HPDE6-E6E7 (cell line): ENCODE results near the gene DGKH.

Experiments
- DNase-seq: peaks from one replicate; pipeline ENCODE4 v3.0.0; 2011; ENCODE audit warnings: missing footprints; ENCODE audit errors: extremely low spot score

Gene DGKH

DNA sequence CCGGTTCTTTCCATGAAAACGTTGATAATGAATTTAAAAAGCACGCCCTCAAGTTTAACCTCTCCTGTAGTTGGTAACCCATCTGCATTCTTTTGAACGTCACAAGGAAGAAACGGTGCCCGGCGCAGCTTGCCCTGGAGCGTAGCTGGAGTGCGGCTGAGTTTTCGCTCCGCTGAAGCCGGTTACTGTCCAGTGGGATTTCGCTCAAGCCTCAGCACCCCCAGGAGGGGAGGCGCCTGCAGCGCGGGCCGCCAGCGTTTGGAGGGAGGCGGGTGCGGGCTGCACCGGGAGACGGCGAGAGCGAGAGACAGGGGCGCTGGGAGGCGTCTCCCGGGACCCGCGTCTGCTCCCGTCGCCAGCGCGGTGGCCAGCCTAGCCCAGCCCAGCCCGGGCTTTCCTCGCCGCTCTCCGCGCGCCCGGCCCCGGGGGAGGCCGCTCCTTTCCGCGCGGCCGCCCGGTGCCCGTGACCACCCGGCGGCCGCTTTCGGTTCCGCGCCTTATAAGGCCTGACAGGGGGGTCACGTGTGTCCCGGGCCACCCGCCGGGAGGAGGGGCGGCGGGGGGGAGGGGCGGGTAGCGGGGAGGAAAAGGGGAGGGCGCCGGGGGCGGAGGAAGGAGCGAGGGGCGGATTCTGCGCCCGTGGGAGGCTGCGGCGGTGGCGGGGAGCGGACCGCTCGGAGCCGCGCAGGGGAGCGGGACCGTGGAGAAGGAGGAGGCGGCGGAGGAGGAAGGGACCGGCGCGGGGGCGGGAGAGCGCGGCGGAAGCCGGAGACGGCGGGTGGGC, 8.3 kb upstream of the DGKH start:
- DNase-seq: peak; percentile 49

DNA sequence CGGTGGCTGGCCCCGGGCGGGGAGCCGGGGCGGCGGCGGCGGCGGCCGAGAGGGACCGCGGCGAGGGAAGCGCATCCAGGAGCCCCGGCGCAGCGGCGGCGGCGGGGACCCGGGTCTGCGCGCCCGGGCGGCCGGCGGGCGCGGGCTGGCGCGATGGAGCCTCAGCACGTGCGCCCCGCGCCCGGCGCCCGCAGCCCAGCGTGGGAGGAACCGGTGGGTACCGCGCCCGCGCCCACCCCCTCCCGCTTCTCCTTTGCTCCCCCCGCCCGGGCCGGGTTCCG, 7.8 kb upstream of the DGKH start:
- no peak for DNase-seq

DNA sequence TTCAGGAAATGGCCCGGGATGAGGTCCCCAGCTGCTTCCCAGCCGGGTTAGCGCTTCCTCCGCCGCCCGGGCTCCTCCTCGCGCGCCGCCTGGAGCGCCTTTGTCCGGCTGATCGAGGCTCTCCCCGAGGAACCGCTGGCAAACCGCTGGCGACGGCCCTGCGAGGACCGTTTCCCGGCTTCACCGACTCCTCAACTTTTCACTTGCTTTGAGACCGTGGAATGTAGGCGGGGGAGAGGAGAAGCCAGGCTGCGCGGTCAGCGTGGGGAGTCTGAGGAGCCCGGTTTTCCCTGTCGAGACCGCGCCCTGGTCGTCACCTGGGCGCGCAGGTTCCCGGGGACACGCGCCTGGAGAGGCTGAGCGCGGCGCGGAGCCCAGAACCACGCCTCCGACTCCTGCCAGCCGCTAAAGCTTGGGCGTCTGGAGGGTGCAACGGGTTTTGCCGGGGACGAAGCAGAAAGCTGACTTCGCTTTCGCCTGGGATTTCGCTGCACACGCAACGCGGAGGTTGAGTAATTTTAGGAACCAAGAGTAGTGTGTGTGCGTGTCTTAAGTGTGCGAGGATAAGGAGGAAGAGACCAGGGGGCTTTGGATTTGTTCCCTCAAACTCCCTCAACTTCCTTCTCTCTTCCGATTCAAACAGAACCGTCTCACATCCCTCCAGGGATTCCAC, 7.3 kb upstream of the DGKH start:
- no peak for DNase-seq

DNA sequence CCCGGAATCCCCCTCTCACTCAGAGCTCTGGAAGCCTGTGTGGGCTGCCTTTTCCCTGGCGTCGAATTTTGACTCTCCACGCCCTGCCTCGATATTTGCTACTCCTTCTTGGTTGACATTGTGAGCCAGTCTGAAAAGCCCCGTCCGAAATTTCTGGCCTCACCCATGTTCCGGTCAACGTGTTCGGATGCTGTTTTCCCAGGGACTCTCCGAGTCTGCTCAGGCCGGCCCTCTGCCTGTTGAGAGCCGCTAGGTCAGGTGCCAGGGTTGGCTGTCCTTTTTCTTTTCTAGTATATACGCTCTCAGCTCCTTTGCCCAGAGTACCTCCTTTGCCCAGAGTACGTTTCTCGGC, 6.8 kb upstream of the DGKH start:
- peak; percentile 9 for DNase-seq

DNA sequence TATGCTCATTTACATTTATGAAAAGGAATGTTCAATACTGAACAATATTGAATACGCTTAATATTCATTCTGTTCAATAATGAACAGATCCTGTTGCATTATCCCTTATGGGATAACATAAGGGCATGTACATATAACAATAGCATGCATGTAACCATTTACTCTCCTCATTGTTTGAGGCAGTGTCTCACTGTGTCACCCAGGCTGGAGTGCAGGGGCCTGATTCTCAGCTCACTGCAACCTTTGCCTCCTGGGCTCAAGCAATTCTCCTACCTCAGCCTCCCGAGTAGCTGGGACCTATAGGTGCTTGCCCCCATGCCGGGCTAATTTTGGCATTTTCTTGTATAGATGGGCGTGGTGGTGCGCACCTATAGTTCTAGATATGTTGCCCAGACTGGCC, 4.8 kb upstream of the DGKH start:
- no peak for DNase-seq

DNA sequence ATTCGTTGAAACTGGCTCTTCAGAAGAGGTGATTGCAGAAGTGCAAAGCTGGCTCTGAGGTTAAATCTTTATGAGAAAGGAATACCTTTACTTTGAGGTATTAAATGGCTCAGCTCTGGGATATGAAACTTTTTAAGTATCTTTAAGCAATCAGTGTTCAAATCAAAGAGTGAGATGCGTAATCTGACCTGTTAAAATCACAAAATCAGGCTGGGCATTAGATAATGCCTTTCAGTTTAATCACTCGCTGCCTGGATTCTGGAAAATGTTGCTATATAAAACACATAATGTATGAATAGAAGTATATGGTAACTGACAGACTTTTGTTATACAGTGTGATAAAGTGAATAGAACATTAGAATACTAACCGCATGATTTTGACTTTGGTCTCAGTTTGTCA, 2.0 kb upstream of the DGKH start:
- DNase-seq: no peak

DNA sequence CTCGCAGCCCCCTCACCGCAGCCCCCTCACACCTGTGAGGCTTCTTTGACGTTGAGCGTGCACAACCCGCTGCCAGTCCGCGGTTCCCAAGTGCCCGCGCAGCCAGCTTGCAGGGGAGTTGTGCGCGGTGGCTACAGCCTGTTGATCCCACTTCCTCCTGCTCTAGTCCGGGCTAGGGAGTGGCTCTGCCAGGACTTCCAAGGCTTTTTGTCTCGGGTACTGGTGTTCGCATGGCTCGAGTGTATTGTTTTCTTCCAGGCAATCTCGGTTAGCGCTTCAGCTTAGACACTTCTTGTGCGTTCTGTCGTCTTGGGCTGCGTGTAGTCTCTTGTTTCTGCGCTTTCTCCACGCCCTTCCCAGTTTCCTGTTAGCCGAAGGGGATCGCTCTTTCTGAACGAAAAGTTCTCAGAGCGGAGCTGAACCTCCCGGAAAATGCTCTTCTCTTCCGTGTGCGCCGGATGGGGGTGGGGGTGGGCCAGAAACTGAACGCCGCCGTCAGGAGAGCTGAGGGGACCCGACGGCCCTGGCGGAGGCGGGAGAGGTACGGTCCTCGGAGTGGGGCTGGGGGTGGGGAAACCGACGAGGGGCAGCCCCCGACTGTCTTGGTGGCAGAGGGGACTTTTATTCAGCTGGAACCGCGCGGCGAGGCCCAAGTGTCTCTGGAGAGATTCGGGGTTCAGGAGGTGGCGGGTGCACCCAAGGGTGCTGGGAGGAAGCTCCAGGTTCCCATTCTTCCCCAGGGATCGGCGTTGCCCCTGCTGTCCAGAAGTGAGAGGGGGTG, 697 bp upstream of the DGKH start:
- DNase-seq: peak; percentile 11

DNA sequence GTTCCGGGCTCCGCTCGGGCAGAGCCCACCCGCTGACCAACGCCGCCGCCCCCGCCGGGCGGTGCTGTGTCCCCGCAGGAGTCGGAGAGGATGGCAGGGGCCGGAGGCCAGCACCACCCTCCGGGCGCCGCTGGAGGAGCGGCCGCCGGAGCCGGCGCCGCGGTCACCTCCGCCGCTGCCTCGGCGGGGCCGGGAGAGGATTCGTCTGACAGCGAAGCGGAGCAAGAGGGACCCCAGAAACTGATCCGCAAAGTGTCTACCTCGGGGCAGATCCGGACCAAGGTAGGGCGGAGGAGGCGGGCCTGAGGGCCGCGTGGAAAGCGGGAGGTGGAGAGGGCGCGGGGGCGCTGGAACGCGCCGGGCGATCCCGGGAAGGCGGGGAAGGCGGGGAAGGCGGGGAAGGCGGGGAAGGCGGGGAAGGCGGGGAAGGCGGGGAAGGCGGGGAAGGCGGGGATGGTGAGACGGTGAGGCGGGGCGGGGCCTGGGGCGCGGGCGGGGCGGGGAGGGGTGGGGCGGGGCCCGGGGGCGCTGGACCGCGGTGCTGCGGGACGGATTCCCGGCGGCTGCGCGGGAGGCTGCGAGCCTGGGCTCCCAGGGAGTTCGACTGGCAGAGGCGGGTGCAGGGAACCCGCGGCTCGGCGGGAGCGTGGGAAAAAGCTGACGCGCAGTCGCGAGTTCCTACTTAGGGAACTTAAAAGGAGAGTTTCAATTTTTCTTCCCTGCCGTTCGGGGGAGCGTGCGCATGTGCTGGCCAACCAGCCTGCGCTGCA, 421 bp downstream of the DGKH start:
- DNase-seq: peak; percentile 21

DNA sequence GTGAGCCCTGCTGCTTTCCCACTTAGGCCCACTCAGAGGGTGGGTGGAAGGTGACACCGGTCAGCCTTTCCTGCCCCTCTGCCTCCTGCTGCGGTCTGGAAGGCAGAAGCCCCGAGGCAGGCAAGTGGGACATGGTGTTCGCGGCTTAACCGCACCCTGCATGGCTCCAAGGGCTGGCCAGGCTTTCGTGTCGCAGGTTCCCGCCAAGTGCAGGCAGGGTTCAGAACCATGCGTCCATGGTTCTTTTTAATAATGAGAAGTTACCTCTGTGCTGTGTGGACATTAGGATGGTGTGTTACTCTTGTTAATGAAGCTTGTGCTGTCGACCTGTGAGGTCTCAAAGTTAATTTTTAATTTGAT, 986 bp downstream of the DGKH start:
- no peak for DNase-seq

DNA sequence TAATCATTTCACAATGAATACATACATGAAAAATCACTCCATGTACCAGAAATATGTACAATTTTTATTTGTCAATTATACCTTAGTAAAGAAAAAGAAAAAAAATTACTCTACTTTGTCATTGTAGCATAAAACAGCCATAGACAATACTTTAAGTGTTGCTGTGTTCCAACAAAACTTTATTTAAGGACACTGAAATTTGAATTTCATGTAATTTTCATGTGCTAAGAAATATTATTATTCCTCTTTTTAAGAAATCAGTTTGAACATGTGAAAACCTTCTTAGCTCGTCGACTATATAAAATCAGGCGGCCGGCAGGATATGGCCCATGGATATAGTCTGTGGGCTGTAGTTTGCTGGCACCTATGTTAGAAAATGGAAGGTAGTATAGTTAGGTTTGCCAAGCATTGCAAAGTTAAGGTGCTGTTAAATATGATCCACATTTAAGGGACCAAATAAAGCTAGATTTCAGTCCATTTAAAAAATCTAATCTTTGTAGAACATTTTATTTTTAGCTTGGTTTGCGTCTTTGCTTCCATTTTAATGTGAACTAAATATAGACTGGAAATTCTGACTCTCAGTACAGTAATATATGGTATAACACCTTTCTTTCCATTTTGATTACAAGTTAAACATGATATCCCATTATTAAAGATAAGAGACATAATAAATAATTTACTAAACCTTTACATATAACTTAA, 6.5 kb downstream of the DGKH start:
- no peak for DNase-seq

DNA sequence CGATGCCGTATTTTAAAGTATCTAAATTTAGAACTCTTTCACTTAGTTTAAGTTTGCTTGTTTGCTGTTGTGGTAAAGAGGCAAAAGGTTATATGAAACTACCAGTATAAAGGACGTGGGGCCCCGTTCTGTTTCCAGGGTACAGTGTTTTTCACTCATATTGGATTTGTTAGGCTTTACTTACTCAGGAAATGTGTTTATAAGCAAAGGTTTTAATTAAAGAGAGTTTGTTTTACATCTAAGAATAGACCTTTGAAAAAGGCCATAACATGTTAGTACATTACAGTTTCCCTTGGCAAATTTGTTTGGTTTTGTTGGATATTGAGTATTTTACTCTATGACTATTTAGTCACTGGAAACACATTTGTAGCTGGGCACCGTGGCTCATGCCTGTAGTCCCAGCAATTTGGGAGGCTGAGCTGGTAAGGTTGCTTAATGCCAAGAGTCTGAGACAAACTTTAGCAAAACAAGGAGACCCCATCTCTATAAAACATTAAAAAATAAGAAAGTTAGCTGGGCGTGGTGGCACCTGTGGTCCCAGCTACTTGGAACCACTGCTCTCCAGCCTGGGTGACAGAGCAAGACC, 7.1 kb downstream of the DGKH start:
- no peak for DNase-seq

DNA sequence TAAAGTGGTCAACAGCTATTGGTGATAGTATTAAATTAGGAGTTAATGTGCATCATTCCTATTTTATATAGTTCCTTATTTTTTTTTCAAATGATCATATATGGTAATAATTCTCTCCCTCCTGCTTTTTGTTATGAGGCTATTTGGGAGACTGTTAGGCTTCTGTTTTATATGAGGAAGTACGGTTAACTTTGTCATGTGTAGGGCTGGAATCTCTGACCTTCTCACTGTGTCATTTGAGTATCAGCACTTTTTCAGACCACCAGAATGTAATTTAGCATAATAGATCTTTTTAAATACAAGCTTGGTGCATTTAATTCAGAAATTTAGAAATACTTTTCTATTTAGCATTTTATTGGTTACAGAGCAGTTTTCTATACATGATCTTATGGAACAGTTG, 7.7 kb downstream of the DGKH start:
- DNase-seq: no peak

DNA sequence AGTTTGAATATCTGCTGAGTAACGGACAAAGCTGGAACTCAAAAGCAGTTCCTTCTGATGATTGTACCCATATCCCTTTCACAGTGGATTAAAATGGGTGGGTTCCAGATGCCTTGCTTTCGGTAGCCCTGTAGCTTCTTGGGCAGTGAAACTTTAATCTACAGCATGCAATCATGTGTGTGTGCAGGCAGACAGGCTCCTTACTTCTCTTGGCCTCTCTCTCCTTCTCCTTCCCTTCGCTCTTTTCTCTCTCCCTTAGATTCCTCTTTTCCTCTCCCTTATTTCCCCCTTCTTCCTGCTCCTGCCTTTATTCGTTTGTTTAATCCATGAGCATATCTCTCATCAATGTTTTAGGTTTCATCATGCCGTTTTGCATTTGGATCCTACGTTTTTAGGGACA, 8.1 kb downstream of the DGKH start:
- no peak for DNase-seq

DNA sequence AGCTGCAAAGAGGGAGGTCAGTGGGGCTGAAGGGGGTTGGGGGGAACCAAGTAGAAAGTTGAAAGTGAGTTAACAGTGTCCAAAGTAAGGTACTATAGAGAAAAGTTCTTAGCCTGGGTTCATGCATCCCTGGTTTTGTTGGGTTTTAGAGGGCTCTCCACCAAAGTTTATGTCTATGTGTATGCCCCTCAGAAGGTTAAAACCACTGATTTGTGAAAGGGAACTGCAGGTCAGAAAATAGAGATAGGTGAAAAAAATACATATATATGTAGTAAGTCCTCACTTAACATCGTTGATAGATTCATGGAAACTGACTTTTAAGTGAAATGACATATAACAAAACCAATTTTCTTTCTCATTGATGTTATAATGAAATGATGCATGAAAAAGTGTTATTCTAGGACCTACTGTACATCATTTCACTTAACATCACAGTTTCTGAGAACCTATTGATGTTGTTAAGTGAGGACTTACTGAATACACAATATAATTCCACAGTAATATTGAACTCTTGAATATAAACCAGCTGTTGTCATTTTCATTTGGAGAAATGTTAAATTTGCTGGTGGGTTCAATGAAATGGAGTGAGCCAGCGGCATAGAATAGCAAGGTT, 9.6 kb downstream of the DGKH start:
- no peak for DNase-seq

DNA sequence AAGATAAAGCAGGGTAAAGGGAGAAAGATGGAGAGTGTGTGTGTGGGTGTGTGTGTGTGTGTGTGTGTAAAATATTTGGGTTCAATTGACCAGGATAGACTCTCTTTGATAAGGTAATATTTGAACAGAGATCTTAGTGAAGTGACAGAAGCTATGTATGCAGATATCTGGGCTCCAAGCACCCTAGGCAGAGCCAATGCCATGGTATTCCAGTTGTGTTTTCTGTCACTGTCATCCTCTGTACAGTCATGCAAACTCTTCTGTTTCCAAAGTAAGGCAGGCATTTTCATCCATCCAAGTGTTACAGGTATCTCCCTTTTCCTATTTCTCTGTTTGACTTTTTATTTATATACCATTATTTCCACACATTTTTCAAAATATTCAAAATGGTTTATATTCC, 13.5 kb downstream of the DGKH start:
- DNase-seq: no peak

DNA sequence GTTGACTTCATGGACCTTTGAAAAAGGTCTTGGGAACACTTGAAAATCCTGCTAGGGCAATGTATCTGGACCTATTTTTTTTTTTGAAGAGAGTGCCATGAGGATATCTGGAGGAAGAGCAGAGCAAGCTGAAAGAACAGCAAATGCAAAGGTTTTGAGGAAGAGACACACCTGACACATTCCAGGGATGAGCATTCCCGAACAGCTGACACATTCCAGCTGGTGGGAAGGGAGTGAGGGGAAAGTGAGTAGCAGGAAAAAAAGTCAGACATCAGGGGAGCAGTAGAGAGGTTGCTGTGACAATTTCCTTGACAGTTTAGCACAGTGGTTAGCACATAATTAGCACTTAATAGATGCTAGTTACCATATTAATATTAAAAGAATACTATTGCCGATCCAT, 14.7 kb downstream of the DGKH start:
- no peak for DNase-seq

DNA sequence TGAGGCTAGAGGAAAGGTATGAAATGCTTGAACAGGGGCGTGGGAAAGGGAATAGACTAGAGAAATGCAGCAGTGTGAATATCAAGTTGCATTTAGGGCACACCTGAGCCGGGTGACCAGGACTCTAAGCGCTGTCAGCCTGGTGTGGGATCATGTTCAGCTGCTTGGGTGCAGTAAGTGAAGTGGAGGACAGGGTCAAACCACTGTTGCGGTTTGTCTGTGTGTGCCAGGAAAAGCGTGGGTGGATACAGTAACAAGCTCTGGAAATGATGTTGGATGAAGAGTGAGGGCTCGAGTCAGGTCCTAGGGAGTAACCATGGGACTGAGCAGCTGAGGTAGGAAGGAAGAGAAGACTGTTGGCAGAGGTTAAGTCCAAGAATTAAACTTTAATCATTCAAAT, 15.8 kb downstream of the DGKH start:
- no peak for DNase-seq

DNA sequence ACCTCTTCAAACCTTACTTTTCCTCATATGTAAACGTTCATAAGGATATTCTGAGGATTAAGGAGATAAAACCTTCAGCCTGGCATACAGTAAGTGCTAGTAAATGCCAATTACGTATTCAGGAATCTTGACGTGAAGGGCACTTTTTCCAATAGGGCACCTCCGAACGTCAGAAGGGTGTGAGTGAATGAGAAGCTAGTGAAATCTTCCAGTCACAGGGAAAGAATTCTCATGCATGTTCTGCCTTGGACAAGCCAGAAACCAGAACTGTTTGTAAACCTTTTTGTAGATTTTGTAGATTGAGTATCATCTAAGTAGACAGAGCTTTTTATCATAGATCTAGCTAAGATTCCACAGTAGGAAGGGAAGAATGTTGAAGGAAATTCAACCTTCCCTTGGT, 16.5 kb downstream of the DGKH start:
- DNase-seq: no peak

DNA sequence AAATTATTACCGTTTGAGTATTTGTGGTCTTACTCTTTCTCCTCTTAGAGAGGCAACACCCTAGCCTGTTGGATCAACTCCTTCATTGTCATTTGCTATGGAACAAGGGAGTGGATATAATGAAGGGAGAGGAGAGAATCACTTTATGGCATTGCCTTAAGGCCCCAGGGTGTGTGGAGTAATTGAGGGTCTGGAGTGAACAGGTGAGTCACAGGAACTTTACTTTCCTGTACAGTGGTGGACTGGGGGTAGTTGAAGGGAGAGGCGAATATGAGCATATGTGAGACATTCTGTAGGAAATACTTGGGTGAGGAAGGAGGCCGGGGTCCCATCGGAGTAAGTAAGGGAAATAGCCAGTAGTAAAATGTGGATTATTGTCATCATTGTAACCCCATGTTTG, 17.0 kb downstream of the DGKH start:
- DNase-seq: no peak

DNA sequence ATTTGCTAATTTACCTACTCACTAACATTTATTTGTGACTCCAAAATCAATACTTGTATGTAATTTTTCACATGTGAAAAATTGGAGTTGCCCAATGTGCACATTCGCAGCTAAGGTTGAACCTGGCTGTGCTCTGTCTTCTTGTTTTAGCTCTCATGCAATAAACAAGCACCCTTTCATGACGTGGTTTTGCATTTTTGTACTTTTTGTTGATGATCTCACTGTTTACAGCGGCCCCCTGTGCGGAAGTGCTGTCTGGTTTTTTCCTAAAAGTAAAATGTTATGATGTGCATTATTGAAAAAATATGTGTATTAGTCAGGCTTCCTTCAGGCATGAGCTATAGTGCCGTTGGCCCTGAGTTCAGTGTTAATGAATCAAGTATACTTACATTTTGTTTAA, 18.1 kb downstream of the DGKH start:
- DNase-seq: no peak

DNA sequence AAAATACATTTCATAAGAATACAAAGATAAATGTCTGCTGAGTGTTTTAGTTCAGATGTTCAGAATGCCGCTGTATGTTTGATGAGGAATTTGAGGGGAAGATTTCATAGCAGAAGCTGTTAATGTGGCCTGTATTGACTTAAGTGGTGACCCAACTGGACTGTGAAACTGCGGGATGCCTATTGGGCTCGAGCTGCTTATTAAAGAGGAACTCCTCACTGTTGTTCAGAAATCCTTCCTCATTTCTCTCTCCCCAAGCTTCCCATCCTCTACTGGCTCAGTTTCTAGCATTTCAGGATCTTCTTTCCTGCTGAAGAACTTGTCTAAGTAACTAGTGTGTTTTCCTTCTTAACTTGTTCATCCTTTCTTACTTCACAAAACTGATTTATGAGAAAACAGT, 20.4 kb downstream of the DGKH start:
- no peak for DNase-seq
